ENCODE measurements around the gene MTHFD2L.
"Not testable (repeated sequence)": the region's sequence is repeated elsewhere in the genome, so short reads cannot be mapped to it uniquely, and the experiment has no call there.

MTHFD2L gene

GRCh38 chr4:74157561-74158465, at the start of gene MTHFD2L:
TSS of gene MTHFD2L (plus strand) at chr4:74158118. CDS start at chr4:74158139, 21 bp downstream.
- DNase-seq: peak; percentile 62

- DNase-seq: no peak
Measured at GRCh38 chr4:74108457-74109115, 49.3 kb upstream of the MTHFD2L start.

GRCh38 chr4:74109116-74109869, 48.6 kb upstream of the MTHFD2L start:
- DNase-seq: peak; percentile 17

- DNase-seq: no peak
Measured at GRCh38 chr4:74109870-74110605, 47.9 kb upstream of the MTHFD2L start.

- DNase-seq: no peak
Measured at GRCh38 chr4:74110670-74111069, 47.2 kb upstream of the MTHFD2L start.

- no peak for DNase-seq
Measured at GRCh38 chr4:74111306-74111975, 46.5 kb upstream of the MTHFD2L start.

GRCh38 chr4:74111990-74112389, 45.9 kb upstream of the MTHFD2L start:
- DNase-seq: peak; percentile 7

GRCh38 chr4:74112399-74113105, 45.4 kb upstream of the MTHFD2L start:
- DNase-seq: no peak

GRCh38 chr4:74114234-74114633, 43.7 kb upstream of the MTHFD2L start:
- DNase-seq: no peak

GRCh38 chr4:74117024-74117534, 40.8 kb upstream of the MTHFD2L start:
- DNase-seq: peak; percentile 51

GRCh38 chr4:74118600-74119338, 39.1 kb upstream of the MTHFD2L start:
- no peak for DNase-seq

- DNase-seq: no peak
Measured at GRCh38 chr4:74120086-74120485, 37.8 kb upstream of the MTHFD2L start.

GRCh38 chr4:74121643-74122579, 36.0 kb upstream of the MTHFD2L start:
- no peak for DNase-seq

GRCh38 chr4:74123065-74123728, 34.7 kb upstream of the MTHFD2L start:
- DNase-seq: peak; percentile 74

- DNase-seq: no peak
Measured at GRCh38 chr4:74125029-74125428, 32.9 kb upstream of the MTHFD2L start.

- DNase-seq: no peak
Measured at GRCh38 chr4:74127745-74128144, 30.2 kb upstream of the MTHFD2L start.

- not testable (repeated sequence) for DNase-seq
Measured at GRCh38 chr4:74130843-74131242, 27.1 kb upstream of the MTHFD2L start.

- DNase-seq: not testable (repeated sequence)
Measured at GRCh38 chr4:74132188-74132587, 25.7 kb upstream of the MTHFD2L start.

GRCh38 chr4:74132944-74133343, 25.0 kb upstream of the MTHFD2L start:
- no peak for DNase-seq
